GM12878 (cell line): ENCODE results near the gene ZNF462. TPM values are rescaled to one million over a fixed set of nuclear protein-coding genes. Genes with fewer than 3 reads are reported as not detected.

ENCODE experiments used
- CREM ChIP-seq: IDR thresholded peaks from 2 replicates; pipeline ENCODE4 v1.6.1; 2014; ENCODE audit warnings: antibody characterized with exemption, low read depth
- E2F8 ChIP-seq: fragments of 450-650 bp; IDR thresholded peaks from 2 replicates; pipeline ENCODE4 v1.6.1; 2018; ENCODE audit warnings: mild to moderate bottlenecking, low read depth, moderate library complexity; ENCODE audit not compliant: partially characterized antibody
- EZH2 ChIP-seq: IDR thresholded peaks from 2 replicates; pipeline ENCODE4 v1.6.1; 2012; ENCODE audit warnings: low read depth, mild to moderate bottlenecking, control low read depth, inconsistent platforms, low read length, borderline replicate concordance; ENCODE audit not compliant: control insufficient read depth
- JUNB ChIP-seq: IDR thresholded peaks from 2 replicates; pipeline ENCODE4 v1.6.1; 2016; ENCODE audit warnings: antibody characterized with exemption, mild to moderate bottlenecking
- KLF5 ChIP-seq: fragments of 450-650 bp; IDR thresholded peaks from 2 replicates; pipeline ENCODE4 v1.6.1; 2014; ENCODE audit warnings: mild to moderate bottlenecking; ENCODE audit not compliant: partially characterized antibody
- MTA2 ChIP-seq: fragments of 450-650 bp; IDR thresholded peaks from 2 replicates; pipeline ENCODE4 v1.6.1; 2016; ENCODE audit warnings: low read depth, mild to moderate bottlenecking, moderate library complexity
- MXI1 ChIP-seq: fragments of 150-350 bp; IDR thresholded peaks from 2 replicates; pipeline ENCODE4 v1.6.1; 2011; ENCODE audit warnings: low read depth, mild to moderate bottlenecking, inconsistent platforms, low read length, improper control_type of control experiment
- PAX5 ChIP-seq: IDR thresholded peaks from 2 replicates; pipeline ENCODE4 v1.6.1; 2011; ENCODE audit warnings: low read depth, low read length, borderline replicate concordance
- POLR2A ChIP-seq: IDR thresholded peaks from 2 replicates; pipeline ENCODE4 v1.6.1; 2011; ENCODE audit warnings: low read depth, mild to moderate bottlenecking, low read length
- USF1 ChIP-seq: IDR thresholded peaks from 2 replicates; pipeline ENCODE4 v1.6.1; 2011; ENCODE audit warnings: borderline replicate concordance, low read depth, mild to moderate bottlenecking, moderate library complexity, mixed read lengths, low read length; ENCODE audit not compliant: insufficient read depth; ENCODE audit errors: extremely low read length
- ZBED1 ChIP-seq: IDR thresholded peaks from 2 replicates; pipeline ENCODE4 v1.6.1; 2016; ENCODE audit warnings: borderline replicate concordance
- polyA plus RNA-seq, 11 experiments: library from polyadenylated mRNA; depleted of rRNA in 4 of 11; unstranded in 6 of 11; stranded (reverse) in 5 of 11; fragments of >200 nt; fragmentation: Nextera tagmentation in 4 of 11; fragmentation: Illumina TruSeq in 1 of 11; extraction: Ambion mirVana in 4 of 11; extraction: Trizol in 1 of 11; gene quantifications; 1 replicate in 1 of 11; 2 replicates in 10 of 11; pipeline versions ENCODE4 v1.2.1 to v1.2.3, GENCODE V29; 2011 to 2016; ENCODE audit warnings: inconsistent platforms in 2 of 11, missing spikeins in 2 of 11, low read depth in 1 of 11
- total RNA-seq, 4 experiments: library from RNA; depleted of rRNA in 3 of 4; stranded (reverse); fragments of >200 nt in 3 of 4; fragmentation: Illumina TruSeq in 1 of 4; extraction: Trizol in 1 of 4; gene quantifications; 2 replicates each; pipeline versions ENCODE4 v1.2.1 to v1.2.3, GENCODE V29; 2013 to 2021

The ZNF462 gene
- total and polyA plus RNA-seq, 10 of the 15 experiments (the other 5 are each of a cell fraction or from before 2014, with no cell fraction given), result 0.27 to 13.7 (median 0.55) TPM

DNA sequence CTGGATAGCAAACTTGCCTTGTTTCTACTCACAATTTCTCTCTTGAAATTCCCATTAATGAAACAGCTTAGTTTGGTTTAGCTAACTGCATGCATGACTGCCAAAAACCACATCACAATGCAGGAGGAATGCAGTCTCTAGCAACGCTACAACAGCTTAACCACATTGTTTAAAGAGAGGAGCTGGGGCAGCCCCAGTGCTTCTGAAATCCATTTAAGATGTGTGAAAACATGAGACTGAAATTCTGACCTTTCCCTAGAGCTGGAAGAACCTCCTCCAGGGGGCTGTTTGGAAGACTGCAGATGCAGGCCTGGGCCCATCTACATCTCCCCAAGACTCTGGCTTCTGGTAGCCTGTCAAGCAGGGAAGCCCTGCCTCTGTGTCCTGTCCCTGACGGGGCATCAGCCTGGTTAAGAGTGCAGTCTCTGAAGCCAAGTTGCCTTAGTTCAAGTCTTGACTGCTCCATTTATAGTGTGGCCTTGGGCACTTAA is 157.1 kb downstream of the ZNF462 start (continued):
- TF ChIP-seq EZH2 (no peak), JUNB (no peak), E2F8 (no peak), MXI1 (peak; percentile 60; the same call in 1 of the 2 replicates), USF1 (no peak), KLF5 (no peak), POLR2A (no peak), CREM (no peak), MTA2 (peak; percentile 91), PAX5 (no peak), ZBED1 (no peak)
